Astrocyte (in vitro differentiated cells and primary cell): ENCODE data around the gene MED4. TPM values are rescaled to one million over a fixed set of nuclear protein-coding genes. Genes with fewer than 3 reads are reported as not detected.

ENCODE experiments used
- DNase-seq: peaks from one replicate; pipeline ENCODE4 v3.0.0-alpha.2; 2010; ENCODE audit warnings: low read depth
- FAIRE-seq: peaks from 2 replicates; lab custom pipeline; 2011; peaks lifted over from hg19 to GRCh38; lab: Jason Lieb, UNC
- H2AFZ ChIP-seq: 2 replicates; pipeline ENCODE4 v1.6.0; 2012; ENCODE audit warnings: low read depth, low read length, inconsistent platforms
- H3K27ac ChIP-seq: 2 replicates; pipeline ENCODE4 v1.5.1; 2011; ENCODE audit warnings: low read depth, low read length, inconsistent platforms
- H3K27me3 ChIP-seq: 2 replicates; pipeline ENCODE4 v1.6.0; 2011; ENCODE audit warnings: low read length, inconsistent platforms; ENCODE audit not compliant: insufficient read depth
- H3K36me3 ChIP-seq: 2 replicates; pipeline ENCODE4 v1.5.1; 2011; ENCODE audit warnings: low read length, inconsistent platforms; ENCODE audit not compliant: insufficient read depth
- H3K4me1 ChIP-seq: 2 replicates; pipeline ENCODE4 v1.5.1; 2011; ENCODE audit warnings: low read length, inconsistent platforms; ENCODE audit not compliant: insufficient read depth
- H3K4me2 ChIP-seq: 2 replicates; pipeline ENCODE4 v1.6.0; 2012; ENCODE audit warnings: low read length, inconsistent platforms
- H3K4me3 ChIP-seq: 2 replicates; pipeline ENCODE4 v1.5.1; 2011; ENCODE audit warnings: low read depth, mild to moderate bottlenecking, low read length, inconsistent platforms; ENCODE audit not compliant: insufficient read depth
- H3K79me2 ChIP-seq: 2 replicates; pipeline ENCODE4 v1.6.0; 2012; ENCODE audit warnings: mild to moderate bottlenecking, low read length, inconsistent platforms; ENCODE audit not compliant: insufficient read depth
- H3K9ac ChIP-seq: 2 replicates; pipeline ENCODE4 v1.6.0; 2012; ENCODE audit warnings: mild to moderate bottlenecking, low read length, inconsistent platforms
- H3K9me3 ChIP-seq: 2 replicates; pipeline ENCODE4 v1.5.1; 2012; ENCODE audit warnings: low read depth, mild to moderate bottlenecking, low read length, inconsistent platforms; ENCODE audit not compliant: insufficient read depth
- H4K20me1 ChIP-seq: 2 replicates; pipeline ENCODE4 v1.6.0; 2012; ENCODE audit warnings: low read length, inconsistent platforms; ENCODE audit not compliant: insufficient read depth
- H3K27ac Mint-ChIP-seq: one replicate; pipeline ENCODE4 v1.8.0; 2021; ENCODE audit warnings: mild to moderate bottlenecking, mixed read lengths; ENCODE audit not compliant: unreplicated experiment
- H3K27me3 Mint-ChIP-seq: one replicate; pipeline ENCODE4 v1.8.0; 2021; ENCODE audit warnings: low read depth, mixed read lengths; ENCODE audit not compliant: unreplicated experiment
- H3K36me3 Mint-ChIP-seq: one replicate; pipeline ENCODE4 v1.8.0; 2021; ENCODE audit warnings: low read depth, mixed read lengths; ENCODE audit not compliant: unreplicated experiment
- H3K4me1 Mint-ChIP-seq: one replicate; pipeline ENCODE4 v1.8.0; 2021; ENCODE audit warnings: low read depth, mixed read lengths; ENCODE audit not compliant: unreplicated experiment
- H3K4me3 Mint-ChIP-seq: one replicate; pipeline ENCODE4 v1.8.0; 2021; ENCODE audit warnings: mild to moderate bottlenecking, moderate library complexity, mixed read lengths; ENCODE audit not compliant: unreplicated experiment
- H3K9me3 Mint-ChIP-seq: one replicate; pipeline ENCODE4 v1.8.0; 2021; ENCODE audit warnings: mild to moderate bottlenecking, mixed read lengths; ENCODE audit not compliant: unreplicated experiment
- CTCF ChIP-seq: IDR thresholded peaks from 2 replicates; pipeline ENCODE4 v1.5.1; 2011; ENCODE audit warnings: low read depth, mild to moderate bottlenecking, inconsistent platforms, low read length, moderate library complexity; ENCODE audit not compliant: insufficient read depth
- EZH2 ChIP-seq: IDR thresholded peaks from 2 replicates; pipeline ENCODE4 v1.6.1; 2012; ENCODE audit warnings: mild to moderate bottlenecking, low read length, inconsistent platforms; ENCODE audit not compliant: insufficient read depth
- total RNA-seq: library from RNA; stranded (reverse); gene quantifications from 2 replicates; pipeline ENCODE4 v1.2.1, GENCODE V29; 2021

MED4 gene
- total RNA-seq, 1 donor from 2014 or later = 37.5 TPM

GRCh38 chr13:48040049-48040448 lies 54.9 kb downstream of the MED4 start:
- Mint-ChIP-seq H3K27ac (no peak overlapping the region), H3K4me3 (no peak overlapping the region), H3K9me3 (no peaks in the 10 kb centered on the region), H3K27me3 (no peaks in the 10 kb centered on the region), H3K36me3 (no peaks in the 10 kb centered on the region), H3K4me1 (peaks cover 21% of the 10 kb centered on the region)
- TF ChIP-seq EZH2 = no peak
- TF ChIP-seq CTCF = no peak
- no peak overlapping the region for H3K9ac ChIP-seq
- H2AFZ ChIP-seq = no peak overlapping the region
- no peaks in the 10 kb centered on the region for H3K27me3 ChIP-seq
- H3K9me3 ChIP-seq = no peaks in the 10 kb centered on the region
- H3K4me3 ChIP-seq = no peak overlapping the region
- H3K27ac ChIP-seq = no peak overlapping the region
- H3K4me1 ChIP-seq = peaks cover 20% of the 10 kb centered on the region
- no peak overlapping the region for H3K4me2 ChIP-seq
- H3K79me2 ChIP-seq = peaks cover 25% of the 10 kb centered on the region
- peaks cover 10% of the 10 kb centered on the region for H3K36me3 ChIP-seq
- H4K20me1 ChIP-seq = peaks cover 3% of the 10 kb centered on the region
- no peak for DNase-seq
- FAIRE-seq = no peak

GRCh38 chr13:48038761-48039160 lies 56.1 kb downstream of the MED4 start:
- H3K4me1 ChIP-seq = peaks cover 14% of the 10 kb centered on the region
- Mint-ChIP-seq H3K4me1 (peaks cover 17% of the 10 kb centered on the region), H3K27ac (peak overlapping the region; percentile 8), H3K27me3 (no peaks in the 10 kb centered on the region), H3K9me3 (peaks cover under 1% of the 10 kb centered on the region), H3K4me3 (peak overlapping the region; percentile 96), H3K36me3 (no peaks in the 10 kb centered on the region)
- peaks cover 3% of the 10 kb centered on the region for H4K20me1 ChIP-seq
- no peak for DNase-seq
- TF ChIP-seq EZH2 = no peak
- TF ChIP-seq CTCF = no peak
- H3K27ac ChIP-seq = no peak overlapping the region
- peak overlapping the region; percentile 88 for H3K4me3 ChIP-seq
- no peak overlapping the region for H2AFZ ChIP-seq
- no peaks in the 10 kb centered on the region for H3K9me3 ChIP-seq
- H3K9ac ChIP-seq = peak overlapping the region; percentile 96
- H3K4me2 ChIP-seq = peak overlapping the region; percentile 90
- peaks cover 25% of the 10 kb centered on the region for H3K79me2 ChIP-seq
- peaks cover 10% of the 10 kb centered on the region for H3K36me3 ChIP-seq
- no peaks in the 10 kb centered on the region for H3K27me3 ChIP-seq
- FAIRE-seq = no peak

- H3K79me2 ChIP-seq = peaks cover 23% of the 10 kb centered on the region
- peaks cover 10% of the 10 kb centered on the region for H3K36me3 ChIP-seq
- peak within 1 kb of the TSS; percentile 89 for H3K27ac Mint-ChIP-seq
- DNase-seq (peak; percentile 92), FAIRE-seq (peak; percentile 76)
- H3K27me3 Mint-ChIP-seq = no peaks in the 10 kb centered on the region
- H3K4me3 ChIP-seq = peak within 1 kb of the TSS; percentile 88
- H3K27ac ChIP-seq = peak within 1 kb of the TSS; percentile 99
- TF ChIP-seq EZH2 (no peak), CTCF (peak; percentile 98)
- H3K4me1 ChIP-seq = peaks cover 13% of the 10 kb centered on the region
- peak within 1 kb of the TSS; percentile 97 for H2AFZ ChIP-seq
- H3K9ac ChIP-seq = peak within 1 kb of the TSS; percentile 96
- peak within 1 kb of the TSS; percentile 96 for H3K4me3 Mint-ChIP-seq
- H3K4me2 ChIP-seq = peak within 1 kb of the TSS; percentile 90
- H4K20me1 ChIP-seq = peaks cover 3% of the 10 kb centered on the region
- peaks cover 11% of the 10 kb centered on the region for H3K4me1 Mint-ChIP-seq
- H3K9me3 Mint-ChIP-seq = peaks cover 3% of the 10 kb centered on the region
- H3K36me3 Mint-ChIP-seq = no peaks in the 10 kb centered on the region
- H3K9me3 ChIP-seq = peaks cover 2% of the 10 kb centered on the region
- no peaks in the 10 kb centered on the region for H3K27me3 ChIP-seq
Observed at GRCh38 chr13:48037346-48038173, 57.3 kb downstream of the MED4 start, which contains the start of gene NUDT15. TSS of gene NUDT15 (plus strand) at chr13:48037726. CDS start at chr13:48037747, 21 bp downstream.
